GM18520 (cell line): Measurements from ENCODE around the gene UPF2.
"Not testable (repeated sequence)": the region's sequence is repeated elsewhere in the genome, so short reads cannot be mapped to it uniquely, and the experiment has no call there.

Source experiments
- ATAC-seq: cut with Tn5 transposase; IDR thresholded peaks from one replicate; pipeline ENCODE4 v1.9.1; 2021; ENCODE audit not compliant: unreplicated experiment

The UPF2 gene

GRCh38 chr10:11908536-11908935 is 134.1 kb downstream of the UPF2 start:
- ATAC-seq = no peak

GRCh38 chr10:11907914-11908313 is 134.7 kb downstream of the UPF2 start:
- no peak for ATAC-seq

DNA sequence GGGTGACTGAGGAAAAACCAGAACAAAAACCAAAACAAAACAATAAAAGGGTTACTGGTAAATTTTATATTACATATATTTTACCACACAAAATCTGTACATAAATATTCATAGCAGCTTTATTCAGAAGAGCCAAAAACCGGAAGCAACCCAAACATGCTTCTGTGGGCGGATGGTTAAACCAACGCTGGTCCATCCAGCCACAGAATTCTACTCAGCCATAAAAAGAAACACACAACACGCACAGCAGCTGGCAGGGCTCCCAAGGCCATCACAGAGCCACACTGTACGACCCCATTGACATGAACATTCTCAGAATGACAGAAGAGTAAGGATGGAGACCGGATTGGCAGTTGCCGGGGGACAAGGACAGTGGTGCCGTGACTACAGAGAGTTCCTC is 135.9 kb downstream of the UPF2 start:
- ATAC-seq = no peak

DNA sequence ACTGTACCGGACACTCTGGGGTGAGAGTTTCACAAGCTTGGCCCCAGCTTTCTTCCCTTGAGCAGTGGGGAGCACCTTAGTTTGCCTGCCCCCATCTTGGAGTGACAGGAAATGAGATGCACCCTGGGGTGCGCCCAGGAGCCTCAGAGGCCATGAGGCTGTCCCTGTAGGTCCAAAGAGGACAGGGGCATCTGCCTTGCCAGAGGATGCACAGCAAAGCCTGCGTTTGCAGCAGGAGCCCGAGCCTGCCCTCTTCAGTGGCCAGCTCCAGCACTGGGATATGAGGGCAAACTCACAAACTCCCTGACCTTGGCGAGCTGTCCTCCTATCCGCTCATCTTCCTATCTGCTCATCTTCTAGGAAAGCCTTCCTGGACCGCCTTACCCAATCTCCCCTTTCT is 140.0 kb downstream of the UPF2 start:
- ATAC-seq = no peak

- ATAC-seq = no peak
These were observed 140.7 kb downstream of the UPF2 start for GRCh38 chr10:11901833-11902475.

GRCh38 chr10:11901454-11901832 is 141.2 kb downstream of the UPF2 start:
- no peak for ATAC-seq

DNA sequence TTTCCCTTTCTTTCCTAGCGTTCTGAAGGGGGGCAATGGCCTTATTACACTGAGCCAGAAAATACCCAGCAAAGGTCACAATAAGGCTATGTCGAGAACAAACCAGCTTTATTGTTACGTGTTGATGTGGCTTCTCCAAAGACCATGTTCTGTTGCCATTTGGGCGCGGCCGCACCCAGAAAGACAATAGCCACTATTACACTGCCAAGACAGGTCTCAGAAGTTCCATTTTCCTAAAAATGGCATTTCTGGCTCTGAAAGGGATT is 141.6 kb downstream of the UPF2 start:
- no peak for ATAC-seq

DNA sequence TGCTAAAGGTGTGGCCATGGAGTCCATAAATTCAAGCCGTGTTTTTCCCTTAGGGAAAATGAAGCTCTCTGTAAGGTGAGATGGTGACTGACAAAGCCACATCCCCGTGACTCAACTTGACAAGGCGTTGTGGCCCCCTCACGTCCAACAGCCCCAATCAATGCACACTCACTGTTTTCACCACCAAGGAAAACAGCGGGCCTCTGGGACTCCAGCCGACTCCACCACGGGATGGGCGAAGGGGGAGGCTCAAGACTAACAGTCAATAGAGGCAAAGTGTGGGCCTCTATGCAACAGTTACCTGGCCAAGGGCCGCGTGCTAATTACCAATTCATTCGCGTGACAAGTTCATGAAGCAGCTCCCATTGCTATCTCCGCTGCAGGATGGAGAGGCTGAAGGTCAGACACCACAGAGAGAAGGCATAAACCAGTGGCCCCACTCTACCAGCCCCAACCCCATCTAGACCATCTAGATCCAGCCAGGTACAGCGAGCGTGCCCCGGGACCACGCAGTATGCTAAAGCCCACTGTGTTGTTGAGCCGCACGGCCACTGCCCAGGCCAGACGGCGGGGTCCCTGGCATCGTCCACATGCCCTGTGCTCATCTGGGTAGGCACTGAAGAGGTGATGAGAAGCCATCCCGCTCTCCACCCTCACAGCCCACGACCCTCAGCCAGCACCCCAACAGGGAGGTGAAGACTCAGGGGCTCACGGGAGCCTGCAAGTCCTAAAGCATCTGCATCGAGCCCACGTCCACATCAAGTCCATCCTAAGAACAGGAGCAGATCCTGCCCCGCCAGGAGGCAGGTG is 143.3 kb downstream of the UPF2 start:
- no peak for ATAC-seq

DNA sequence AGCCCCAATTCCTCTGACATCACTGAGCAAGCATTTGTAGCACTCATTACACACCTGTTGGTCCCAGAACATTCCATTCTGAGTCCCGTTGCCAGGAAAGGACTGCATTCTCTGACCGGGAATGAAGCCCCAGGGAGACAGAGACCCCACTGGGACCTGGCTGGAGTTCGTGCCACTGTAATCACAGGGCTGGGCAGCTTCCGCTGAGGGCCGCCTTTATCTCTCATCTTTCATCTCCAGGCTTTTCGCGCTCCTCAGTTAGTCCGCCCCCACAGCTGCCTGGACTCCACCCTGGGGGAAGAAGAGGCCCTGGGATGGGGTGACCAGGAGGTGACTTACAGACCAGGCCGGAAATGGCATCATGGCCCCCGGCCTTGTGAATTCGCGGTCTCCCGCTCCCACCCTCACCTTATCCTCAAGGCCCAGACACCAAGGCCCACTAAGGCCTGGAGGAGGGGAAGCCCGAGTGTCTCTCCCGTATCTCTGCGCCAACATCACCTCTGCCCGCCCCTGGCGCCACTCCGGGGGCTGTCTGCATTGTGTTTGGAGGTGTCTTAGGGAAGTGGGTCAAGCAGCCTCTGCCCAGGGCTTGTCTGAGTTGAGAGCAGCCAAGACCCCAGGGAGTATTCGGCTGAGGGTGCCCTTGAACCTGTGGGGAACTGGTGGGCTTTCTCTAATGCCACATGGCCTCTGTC is 144.1 kb downstream of the UPF2 start:
- no peak for ATAC-seq

DNA sequence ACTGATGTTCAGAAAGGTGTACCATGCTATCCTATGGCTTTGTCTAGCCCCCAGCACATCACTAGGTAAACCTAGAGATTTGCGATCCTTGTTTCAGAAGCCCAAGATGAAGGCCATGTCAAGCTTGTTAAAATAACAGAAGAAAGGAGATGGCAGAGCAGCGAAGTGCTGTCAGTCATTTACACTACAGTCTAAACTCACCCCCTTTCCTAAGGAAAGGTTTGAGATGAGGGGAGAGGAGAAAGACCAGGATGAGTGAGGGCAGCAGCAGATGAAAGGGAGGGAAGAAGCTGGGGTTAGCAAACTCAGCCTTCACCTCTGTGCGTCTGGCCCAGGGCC is 144.6 kb downstream of the UPF2 start:
- no peak for ATAC-seq

- ATAC-seq = no peak
These were observed 145.9 kb downstream of the UPF2 start for GRCh38 chr10:11896549-11897200.

- ATAC-seq = no peak
These were observed 147.0 kb downstream of the UPF2 start for GRCh38 chr10:11895598-11895997.

DNA sequence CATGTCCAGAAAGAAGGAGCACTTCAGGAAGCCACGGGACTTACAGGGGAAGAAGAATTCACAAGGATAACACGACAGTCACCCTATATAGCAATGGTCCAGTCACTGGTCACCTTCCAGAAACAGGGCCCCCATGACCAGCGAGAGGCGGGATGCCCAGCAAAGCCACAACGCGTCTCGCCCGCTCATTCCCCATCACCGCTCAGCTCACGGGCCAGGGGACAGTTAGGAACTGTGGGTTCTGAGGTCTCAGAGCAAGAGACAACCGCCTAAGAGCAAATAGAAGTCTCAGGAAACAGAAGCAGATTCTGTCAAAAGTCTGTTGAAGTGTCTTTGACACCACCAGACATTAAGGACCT is 147.5 kb downstream of the UPF2 start:
- ATAC-seq = no peak

DNA sequence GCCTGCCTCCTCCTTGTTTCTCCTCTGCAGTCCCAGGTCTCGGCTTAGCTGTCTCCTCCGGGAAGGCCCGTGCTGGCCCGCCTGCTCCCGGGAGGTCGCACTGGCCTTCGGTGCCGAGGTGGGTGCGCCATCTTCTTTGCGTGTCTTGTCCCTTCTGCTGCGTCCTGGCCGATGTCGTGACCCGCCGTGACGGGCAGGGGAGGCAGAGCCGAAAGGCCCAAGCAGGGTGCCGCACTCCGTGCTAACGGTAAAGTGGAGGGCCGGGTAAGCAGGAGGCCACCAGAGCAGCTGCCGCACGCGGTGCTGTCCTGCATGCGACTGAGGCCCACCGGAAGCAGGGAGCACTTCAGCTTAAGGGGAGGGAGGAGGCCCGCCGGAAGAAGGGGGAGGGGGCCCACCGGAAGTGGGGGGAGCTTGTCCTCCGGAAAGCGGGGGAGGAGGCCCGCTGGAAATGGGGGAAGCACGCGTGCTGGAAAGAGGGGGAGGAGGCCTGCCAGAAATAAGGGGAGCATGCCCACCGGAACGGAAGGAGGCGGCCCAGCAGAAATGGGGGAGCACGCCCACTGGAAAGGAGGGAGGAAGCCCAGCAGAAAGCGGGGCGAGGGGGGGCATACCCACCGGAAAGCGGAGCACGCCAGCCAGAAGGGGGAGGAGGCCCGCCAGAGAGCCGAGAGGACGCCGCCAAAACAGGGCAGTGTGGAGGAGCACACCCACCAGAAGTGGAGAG is 148.1 kb downstream of the UPF2 start:
- no peak for ATAC-seq

GRCh38 chr10:11893749-11894278 is 148.8 kb downstream of the UPF2 start:
- ATAC-seq = no peak

DNA sequence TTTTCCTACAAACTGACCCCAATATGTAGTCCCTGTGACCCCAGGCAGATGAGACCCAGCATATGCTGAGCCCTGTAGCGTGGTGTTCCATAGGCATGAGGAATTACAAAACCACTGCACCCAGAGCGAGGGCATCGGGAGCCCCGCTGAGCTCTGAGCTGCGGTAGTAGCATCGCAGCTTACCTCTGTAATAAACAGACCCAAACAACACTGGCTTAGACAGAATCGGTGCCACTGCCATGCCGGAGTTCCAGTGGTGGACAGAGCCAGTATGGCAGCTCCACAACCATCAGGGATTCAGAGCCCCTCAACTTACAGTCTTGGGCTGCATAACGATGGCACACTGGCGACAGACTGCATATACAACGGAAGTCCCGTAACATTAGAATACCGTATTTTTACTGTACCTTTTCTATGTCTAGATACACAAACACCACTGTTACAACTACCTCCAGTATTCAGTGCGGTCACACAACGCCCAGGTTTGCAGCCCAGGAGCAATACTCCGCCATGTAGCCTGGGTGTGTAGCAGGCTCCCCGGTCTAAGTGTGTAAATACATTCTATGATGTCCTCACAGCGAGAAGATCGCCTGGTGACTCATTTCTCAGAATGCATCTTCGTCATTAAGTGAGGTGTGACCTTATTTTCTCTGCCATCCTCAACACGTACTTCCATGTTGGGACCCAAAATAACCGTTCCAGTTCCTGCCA is 150.7 kb downstream of the UPF2 start:
- no peak for ATAC-seq

DNA sequence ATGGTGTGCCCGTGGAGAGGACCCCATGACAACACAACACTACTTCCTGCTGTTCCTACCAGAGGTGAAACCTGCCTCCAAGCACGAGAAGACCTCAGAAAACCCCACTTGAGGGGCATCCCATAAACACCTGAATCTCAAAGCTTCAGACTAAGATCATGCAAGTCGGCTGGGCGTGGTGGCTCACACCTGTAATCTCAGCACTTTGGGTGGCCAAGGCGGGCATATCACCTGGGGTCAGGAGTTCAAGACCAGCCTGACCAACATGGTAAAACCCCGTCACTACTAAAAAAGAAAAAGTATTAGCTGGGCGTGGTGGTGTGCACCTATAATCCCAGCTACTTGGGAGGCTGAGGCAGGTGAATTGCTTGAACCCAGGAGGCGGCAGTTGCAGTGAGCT is 153.3 kb downstream of the UPF2 start:
- not testable (repeated sequence) for ATAC-seq

- ATAC-seq = no peak
These were observed 155.0 kb downstream of the UPF2 start for GRCh38 chr10:11887381-11888227.

DNA sequence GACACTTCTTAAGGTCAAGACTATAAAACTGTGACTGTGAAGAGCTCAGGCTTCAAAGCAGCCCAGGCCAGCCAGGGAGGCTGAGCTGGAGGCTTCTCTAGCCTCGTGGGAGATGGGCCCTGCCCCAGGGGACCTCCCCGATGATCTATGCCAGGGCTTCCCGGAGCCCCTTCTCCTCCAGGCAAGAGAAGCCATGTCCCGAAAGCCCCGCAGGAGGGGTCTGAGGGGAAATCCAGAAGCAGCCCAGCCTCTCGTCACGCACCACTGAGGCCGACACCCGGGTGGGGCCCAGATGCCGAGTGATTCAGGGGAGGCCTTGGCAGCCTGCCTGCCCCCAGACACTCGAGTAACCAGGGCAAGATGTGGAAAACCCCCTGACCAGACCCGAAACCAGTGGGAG is 155.8 kb downstream of the UPF2 start:
- no peak for ATAC-seq

GRCh38 chr10:11886138-11886474 is 156.5 kb downstream of the UPF2 start:
- ATAC-seq = no peak
